ENCODE results near the gene NPAT. TPM values are rescaled to one million over a fixed set of nuclear protein-coding genes. Genes with fewer than 3 reads are reported as not detected.
A peak's percentile ranks its signal among the peaks of the same experiment; 100 is the strongest.

The NPAT gene
- total and polyA plus RNA-seq, 2 of the 13 experiments (the other 11 are each of a cell fraction or from before 2014, with no cell fraction given), result 4.4 to 11.2 TPM

DNA sequence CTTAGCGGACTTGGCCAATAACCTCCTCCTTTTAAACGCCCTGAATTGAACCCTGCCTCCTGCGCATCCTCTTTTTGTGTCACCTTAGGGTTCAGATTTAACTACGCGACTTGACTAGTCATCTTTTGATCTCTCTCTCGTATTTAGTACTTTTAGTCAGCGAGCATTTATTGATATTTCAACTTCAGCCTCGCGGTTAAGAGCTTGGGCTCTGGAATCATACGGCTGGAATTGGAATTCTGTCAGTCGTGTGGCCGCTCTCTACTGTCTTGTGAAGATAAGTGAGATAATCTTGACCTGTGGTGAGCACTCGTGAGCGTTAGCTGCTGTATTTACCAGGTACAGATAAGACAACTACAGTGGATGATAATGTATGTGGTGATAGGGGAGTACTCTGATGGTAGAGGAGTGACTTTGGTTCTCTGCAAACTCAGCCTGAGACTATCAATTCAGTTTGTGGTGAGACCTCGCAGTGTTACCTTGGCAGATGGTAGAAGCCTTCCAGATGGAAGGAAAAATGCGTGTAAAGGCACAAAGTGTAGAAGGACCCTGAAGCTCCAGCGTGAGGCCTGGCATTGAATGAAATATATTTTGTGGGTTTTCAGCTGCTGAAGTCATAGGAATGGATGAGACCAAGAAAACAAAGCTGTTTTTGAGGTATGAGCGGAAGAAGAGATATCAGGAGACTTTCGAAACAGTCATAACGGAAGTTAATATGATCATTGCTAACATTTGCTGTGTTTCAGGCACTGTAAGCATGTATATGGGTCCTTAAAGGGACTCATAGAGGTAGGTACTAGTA lies 1.1 kb upstream of the NPAT start:
- Histone ChIP-seq H3K9me3 (ENCODE audit: low read length) (no peaks in the 10 kb centered on the region), H3K9ac (ENCODE audit: insufficient read depth, low read depth, low read length) (peak overlapping the region; percentile 85), H3K4me3 (replicated peaks in 1 of 3; ENCODE audit: insufficient read depth in 1 of 3, low read depth in 2 of 3, low read length in 3 of 3) (peak overlapping the region; percentile 79 to 91 (median 86)), H3K36me3 (replicated peaks in 1 of 2; ENCODE audit: control insufficient read depth in 1 of 2, insufficient read depth in 2 of 2, low read length in 2 of 2) (peaks cover 0 to 5% of the 10 kb centered on the region in 2 experiments; a peak in 3 of 5 replicates), H3K4me1 (ENCODE audit: insufficient read depth, low read length) (peaks cover 50% of the 10 kb centered on the region), H4K20me1 (ENCODE audit: insufficient read depth, low read length) (no peaks in the 10 kb centered on the region), H3K79me2 (ENCODE audit: insufficient read depth, low read length) (peaks cover 78% of the 10 kb centered on the region), H3K27me3 (ENCODE audit: control insufficient read depth in 1 of 2, insufficient read depth in 2 of 2, low read length in 2 of 2) (peaks cover 0 to 2% of the 10 kb centered on the region in 2 experiments; a peak in 1 of 5 replicates), H3K27ac (ENCODE audit: extremely low read length, insufficient read depth, low read length) (peak overlapping the region; percentile 94), H2AFZ (ENCODE audit: low read length) (peak overlapping the region; percentile 60), H3K4me2 (ENCODE audit: low read depth, low read length) (peak overlapping the region; percentile 89)
- DNase-seq (ENCODE audit: low spot score) (no peak), ATAC-seq (peak; percentile 10), FAIRE-seq (peak; percentile 46)
- POLR2A ChIA-PET, result interaction anchor here (1.1 to 5.7 kb wide), 8 partner anchors 10 to 215 kb away, joined by 3 to 56 read pairs (median 4); partner anchors contain the start of gene CUL5
- CTCF ChIA-PET (ENCODE audit: low intra/inter-chr PET ratio, low total read pairs), result no interaction called here
- 1% methylated on average over 20 of the region's 20 CpGs for WGBS (ENCODE audit: low lambda C conversion rate)
- in situ Hi-C loops (cut with HindIII; ENCODE audit: extremely low pct_ligation_motif_present, low pct_unique_long_range_greater_than_20kb) (no loop called here), intact Hi-C loops (cut with micrococcal nuclease; ENCODE audit: unreplicated experiment) (loop anchor here (1.0 to 5.0 kb wide), 3 partner anchors 10 to 424 kb away; partner anchors contain the start of gene ACAT1)
- BruUV-seq (replicated peaks), result TSS peak; percentile 61
- TF ChIP-seq, protein P1, sequence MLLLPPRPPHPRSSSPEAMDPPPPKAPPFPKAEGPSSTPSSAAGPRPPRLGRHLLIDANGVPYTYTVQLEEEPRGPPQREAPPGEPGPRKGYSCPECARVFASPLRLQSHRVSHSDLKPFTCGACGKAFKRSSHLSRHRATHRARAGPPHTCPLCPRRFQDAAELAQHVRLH (CRISPR knock-in tag; IDR thresholded peaks at IDR 0.05; ENCODE audit: borderline replicate concordance, low read depth), result no peak
- TF ChIP-seq, protein P2, sequence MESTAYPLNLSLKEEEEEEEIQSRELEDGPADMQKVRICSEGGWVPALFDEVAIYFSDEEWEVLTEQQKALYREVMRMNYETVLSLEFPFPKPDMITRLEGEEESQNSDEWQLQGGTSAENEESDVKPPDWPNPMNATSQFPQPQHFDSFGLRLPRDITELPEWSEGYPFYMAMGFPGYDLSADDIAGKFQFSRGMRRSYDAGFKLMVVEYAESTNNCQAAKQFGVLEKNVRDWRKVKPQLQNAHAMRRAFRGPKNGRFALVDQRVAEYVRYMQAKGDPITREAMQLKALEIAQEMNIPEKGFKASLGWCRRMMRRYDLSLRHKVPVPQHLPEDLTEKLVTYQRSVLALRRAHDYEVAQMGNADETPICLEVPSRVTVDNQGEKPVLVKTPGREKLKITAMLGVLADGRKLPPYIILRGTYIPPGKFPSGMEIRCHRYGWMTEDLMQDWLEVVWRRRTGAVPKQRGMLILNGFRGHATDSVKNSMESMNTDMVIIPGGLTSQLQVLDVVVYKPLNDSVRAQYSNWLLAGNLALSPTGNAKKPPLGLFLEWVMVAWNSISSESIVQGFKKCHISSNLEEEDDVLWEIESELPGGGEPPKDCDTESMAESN (CRISPR knock-in tag; conservative IDR thresholded peaks at IDR 0.05), result no peak
- TF ChIP-seq DNMT3B (CRISPR knock-in tag; conservative IDR thresholded peaks at IDR 0.05), result no peak
- no peak for TF ChIP-seq ZNF616 (CRISPR knock-in tag; IDR thresholded peaks at IDR 0.05; ENCODE audit: low read depth)
- no peak for TF ChIP-seq IRX3 (CRISPR knock-in tag; IDR thresholded peaks at IDR 0.05; ENCODE audit: borderline replicate concordance, low read depth)
- no peak for TF ChIP-seq ZNF207 (IDR thresholded peaks at IDR 0.05; ENCODE audit: borderline replicate concordance)
- TF ChIP-seq DNMT1 (CRISPR knock-in tag; IDR thresholded peaks at IDR 0.05), result no peak
- no peak for TF ChIP-seq MBD4 (IDR thresholded peaks at IDR 0.05; ENCODE audit: borderline replicate concordance, low read length)
- 0 out of 2 replicates have a peak, but pooled peaks have one; percentile 3 for TF ChIP-seq ZNF878 (CRISPR knock-in tag; IDR thresholded peaks at IDR 0.05)
- TF ChIP-seq KDM4B (CRISPR knock-in tag; IDR thresholded peaks at IDR 0.05), result no peak
- TF ChIP-seq SIX4 (CRISPR knock-in tag; IDR thresholded peaks at IDR 0.05), result no peak
- no peak for TF ChIP-seq ZNF260 (CRISPR knock-in tag; IDR thresholded peaks at IDR 0.05; ENCODE audit: borderline replicate concordance, low read depth)
- TF ChIP-seq ZNF335 (CRISPR knock-in tag; IDR thresholded peaks at IDR 0.05), result 0 out of 2 replicates have a peak, but pooled peaks have one; percentile 4
- TF ChIP-seq TP53 (CRISPR knock-in tag; conservative IDR thresholded peaks at IDR 0.05), result 0 out of 2 replicates have a peak, but pooled peaks have one; percentile 26
- TF ChIP-seq CENPT (CRISPR knock-in tag; IDR thresholded peaks at IDR 0.05; ENCODE audit: low read depth), result no peak
- no peak for TF ChIP-seq TAF1 (CRISPR knock-in tag; IDR thresholded peaks at IDR 0.05)
- TF ChIP-seq MAZ (IDR thresholded peaks at IDR 0.05; ENCODE audit: borderline replicate concordance, low read depth, low read length), result no peak
- TF ChIP-seq MAZ (CRISPR knock-in tag; IDR thresholded peaks at IDR 0.05; ENCODE audit: low read depth), result no peak
- peak; percentile 5 for TF ChIP-seq ZEB1 (IDR thresholded peaks at IDR 0.05; ENCODE audit: insufficient replicate concordance, low read depth)
- no peak for TF ChIP-seq ZNF263 (CRISPR knock-in tag; IDR thresholded peaks at IDR 0.05)
- TF ChIP-seq BRD4 (CRISPR knock-in tag; IDR thresholded peaks at IDR 0.05), result 0 out of 2 replicates have a peak, but pooled peaks have one; percentile 8
- TF ChIP-seq ZNF235 (CRISPR knock-in tag; IDR thresholded peaks at IDR 0.05; ENCODE audit: borderline replicate concordance), result no peak
- TF ChIP-seq RXRB (CRISPR knock-in tag; IDR thresholded peaks at IDR 0.05; ENCODE audit: borderline replicate concordance), result no peak
- TF ChIP-seq ETV5 (CRISPR knock-in tag; IDR thresholded peaks at IDR 0.05; ENCODE audit: borderline replicate concordance), result no peak
- TF ChIP-seq ZNF709 (CRISPR knock-in tag; IDR thresholded peaks at IDR 0.05), result 0 out of 2 replicates have a peak, but pooled peaks have one; percentile 2

All from HepG2 (cell line).